Fibroblast of the aortic adventitia (primary cell): ENCODE measurements around the gene LCTL. TPM values are rescaled to one million over a fixed set of nuclear protein-coding genes. Genes with fewer than 3 reads are reported as not detected.

Source experiments
- DNase-seq: peaks from one replicate; pipeline ENCODE4 v3.0.0-alpha.2; 2010; ENCODE audit warnings: low read depth
- H3K4me3 ChIP-seq: 2 replicates; pipeline ENCODE4 v1.5.1; 2011; ENCODE audit warnings: low read depth, mild to moderate bottlenecking, control low read depth, low read length, moderate library complexity
- CTCF ChIP-seq: IDR thresholded peaks from 2 replicates; pipeline ENCODE4 v1.5.1; 2011; ENCODE audit warnings: mild to moderate bottlenecking, low read length, control low read depth, inconsistent platforms; ENCODE audit not compliant: insufficient read depth
- total RNA-seq: library from RNA; depleted of rRNA; stranded (reverse); fragments of >200 nt; gene quantifications from 2 replicates; pipeline ENCODE4 v1.2.3, GENCODE V29; 2012; ENCODE audit warnings: low replicate concordance

LCTL gene
- total RNA-seq, 1 donor, result 0.09 TPM

GRCh38 chr15:66567897-66568296 is 2.1 kb upstream of the LCTL start:
- no peak for TF ChIP-seq CTCF
- DNase-seq, result no peak
- no peak overlapping the region for H3K4me3 ChIP-seq

GRCh38 chr15:66566963-66567531 is 1.2 kb upstream of the LCTL start:
- no peak overlapping the region for H3K4me3 ChIP-seq
- TF ChIP-seq CTCF, result peak; percentile 67

GRCh38 chr15:66565141-66565641 is 607 bp downstream of the LCTL start:
- no peak for DNase-seq
- H3K4me3 ChIP-seq, result no peak overlapping the region
- no peak for TF ChIP-seq CTCF

More at GRCh38 chr15:66566963-66567531, 1.2 kb upstream of the LCTL start:
- DNase-seq, result peak; percentile 76

GRCh38 chr15:66564136-66565041 is 1.4 kb downstream of the LCTL start:
- DNase-seq, result no peak
- H3K4me3 ChIP-seq, result no peak overlapping the region
- no peak for TF ChIP-seq CTCF

- H3K4me3 ChIP-seq, result no peak overlapping the region
- no peak for DNase-seq
- TF ChIP-seq CTCF, result no peak
These were observed 2.2 kb downstream of the LCTL start for GRCh38 chr15:66563566-66564110.

GRCh38 chr15:66563126-66563525 is 2.7 kb downstream of the LCTL start:
- TF ChIP-seq CTCF, result no peak
- no peak overlapping the region for H3K4me3 ChIP-seq
- no peak for DNase-seq
